CD14-positive monocyte (primary cell): ENCODE measurements around the gene PPM1M. TPM values are rescaled to one million over a fixed set of nuclear protein-coding genes. Genes with fewer than 3 reads are reported as not detected.

Source experiments
- DNase-seq, 3 donors: peaks; one replicate each; pipeline ENCODE4 v3.0.0-alpha.2; 2011 to 2022
- H2AFZ ChIP-seq: 2 replicates; pipeline ENCODE4 v1.6.0; 2012; ENCODE audit warnings: mild to moderate bottlenecking, low read depth, low read length, inconsistent platforms; ENCODE audit not compliant: insufficient read depth, poor library complexity, severe bottlenecking
- H3K27ac ChIP-seq, 2 donors: 1 replicate in 1 of 2; 2 replicates in 1 of 2; pipeline ENCODE4 v1.5.1; 2012 to 2013; ENCODE audit warnings: low read length in 2 of 2, control low read depth in 1 of 2, inconsistent platforms in 1 of 2, low read depth in 1 of 2, mild to moderate bottlenecking in 1 of 2
- H3K27me3 ChIP-seq, 2 donors: one replicate each; pipeline versions ENCODE4 v1.6.0 to v1.6.1; 2011 to 2013; ENCODE audit warnings: low read length in 2 of 2; ENCODE audit not compliant: control insufficient read depth in 2 of 2, insufficient read depth in 2 of 2
- H3K36me3 ChIP-seq, 2 donors: replicated peaks in 1 of 2; 1 replicate in 1 of 2; 2 replicates in 1 of 2; pipeline versions ENCODE4 v1.5.1 to v1.6.1; 2012 to 2013; ENCODE audit warnings: low read length in 2 of 2, control low read depth in 1 of 2, inconsistent platforms in 1 of 2, mild to moderate bottlenecking in 1 of 2; ENCODE audit not compliant: insufficient read depth in 2 of 2, control insufficient read depth in 1 of 2
- H3K4me1 ChIP-seq, 2 donors: 1 replicate in 1 of 2; 2 replicates in 1 of 2; pipeline versions ENCODE4 v1.5.1 to v1.6.1; 2012 to 2013; ENCODE audit warnings: low read length in 2 of 2, control low read depth in 1 of 2, inconsistent platforms in 1 of 2, mild to moderate bottlenecking in 1 of 2, moderate library complexity in 1 of 2; ENCODE audit not compliant: insufficient read depth in 2 of 2, control insufficient read depth in 1 of 2
- H3K4me2 ChIP-seq: replicated peaks from 2 replicates; pipeline ENCODE3; 2012; ENCODE audit warnings: low read length, moderate library complexity, mild to moderate bottlenecking; ENCODE audit not compliant: poor library complexity, severe bottlenecking; ENCODE audit errors: extremely low read depth
- H3K4me3 ChIP-seq, 3 experiments: fragments of 200-600 bp in 1 of 3; sonication (generic) in 1 of 3; replicated peaks in 1 of 3; 1 replicate in 2 of 3; 2 replicates in 1 of 3; pipeline ENCODE4 v1.5.1; 2011 to 2013; ENCODE audit warnings: low read length in 3 of 3, mild to moderate bottlenecking in 3 of 3, control low read depth in 2 of 3, low read depth in 2 of 3, inconsistent platforms in 1 of 3, moderate library complexity in 1 of 3
- H3K79me2 ChIP-seq: 2 replicates; pipeline ENCODE4 v1.6.0; 2012; ENCODE audit warnings: mild to moderate bottlenecking, control low read depth, inconsistent platforms, low read length, moderate library complexity; ENCODE audit not compliant: insufficient read depth
- H3K9ac ChIP-seq: 2 replicates; pipeline ENCODE4 v1.6.0; 2017; ENCODE audit warnings: low read length, mild to moderate bottlenecking; ENCODE audit not compliant: insufficient read depth, poor library complexity, severe bottlenecking
- H3K9me3 ChIP-seq, 2 donors: replicated peaks in 1 of 2; 1 replicate in 1 of 2; 2 replicates in 1 of 2; pipeline versions ENCODE4 v1.5.1 to v1.6.1; 2012 to 2013; ENCODE audit warnings: low read length in 2 of 2, control low read depth in 1 of 2; ENCODE audit not compliant: control insufficient read depth in 1 of 2, insufficient read depth in 1 of 2
- H4K20me1 ChIP-seq: 2 replicates; pipeline ENCODE4 v1.6.0; 2012; ENCODE audit warnings: mild to moderate bottlenecking, low read length, control low read depth, moderate library complexity; ENCODE audit not compliant: insufficient read depth
- H3K27ac Mint-ChIP-seq, 7 donors: one replicate each; pipeline ENCODE4 v1.8.0; 2020; ENCODE audit warnings: mild to moderate bottlenecking in 7 of 7, mixed read lengths in 7 of 7, moderate library complexity in 6 of 7, inconsistent platforms in 2 of 7
- H3K27me3 Mint-ChIP-seq, 3 donors: one replicate each; pipeline ENCODE4 v1.8.0; 2021 to 2022; ENCODE audit warnings: low read depth in 3 of 3, mild to moderate bottlenecking in 3 of 3, mixed read lengths in 3 of 3, moderate library complexity in 3 of 3, inconsistent platforms in 1 of 3
- H3K36me3 Mint-ChIP-seq, 2 donors: one replicate each; pipeline ENCODE4 v1.8.0; 2020; ENCODE audit warnings: mixed read lengths in 2 of 2, inconsistent platforms in 1 of 2, mild to moderate bottlenecking in 1 of 2
- H3K4me1 Mint-ChIP-seq: one replicate; pipeline ENCODE4 v1.8.0; 2020; ENCODE audit warnings: mild to moderate bottlenecking, mixed read lengths
- H3K4me3 Mint-ChIP-seq, 2 donors: one replicate each; pipeline ENCODE4 v1.8.0; 2020; ENCODE audit warnings: mild to moderate bottlenecking in 2 of 2, mixed read lengths in 2 of 2, moderate library complexity in 1 of 2
- H3K9me3 Mint-ChIP-seq, 7 donors: one replicate each; pipeline ENCODE4 v1.8.0; 2020 to 2022; ENCODE audit warnings: mixed read lengths in 7 of 7, mild to moderate bottlenecking in 6 of 7, moderate library complexity in 6 of 7, inconsistent platforms in 2 of 7
- WGBS: methylation state at CpG from one replicate; pipeline ENCODE4 v1.1.5; 2013; ENCODE audit warnings: missing lambda C conversion rate; ENCODE audit not compliant: insufficient coverage; 5-methylcytosine and 5-hydroxymethylcytosine counted together
- intact Hi-C, 2 donors: fragments of 100-400 bp; cut with micrococcal nuclease; formaldehyde crosslinking; loops; one replicate each; pipeline versions ENCODE4 v1.15.0 to v1.15.1; 2023
- polyA plus RNA-seq, 3 donors: library from polyadenylated mRNA; depleted of rRNA in 1 of 3; unstranded in 2 of 3; stranded (reverse) in 1 of 3; fragments of 300-500 nt in 2 of 3; fragments of >200 nt in 1 of 3; fragmentation: Illumina TruSeq in 2 of 3; gene quantifications; 1 replicate in 2 of 3; 2 replicates in 1 of 3; pipeline ENCODE4 v1.2.3, GENCODE V29; 2012 to 2021
- TF ChIP-seq, protein P1 (sequence below): fragments of 200-600 bp; IDR thresholded peaks from one replicate; pipeline ENCODE4 v1.8.0; 2022; ENCODE audit warnings: antibody characterized with exemption, mild to moderate bottlenecking

The PPM1M gene
- polyA plus RNA-seq, 3 donors = 92.8 to 144 (median 120) TPM

DNA sequence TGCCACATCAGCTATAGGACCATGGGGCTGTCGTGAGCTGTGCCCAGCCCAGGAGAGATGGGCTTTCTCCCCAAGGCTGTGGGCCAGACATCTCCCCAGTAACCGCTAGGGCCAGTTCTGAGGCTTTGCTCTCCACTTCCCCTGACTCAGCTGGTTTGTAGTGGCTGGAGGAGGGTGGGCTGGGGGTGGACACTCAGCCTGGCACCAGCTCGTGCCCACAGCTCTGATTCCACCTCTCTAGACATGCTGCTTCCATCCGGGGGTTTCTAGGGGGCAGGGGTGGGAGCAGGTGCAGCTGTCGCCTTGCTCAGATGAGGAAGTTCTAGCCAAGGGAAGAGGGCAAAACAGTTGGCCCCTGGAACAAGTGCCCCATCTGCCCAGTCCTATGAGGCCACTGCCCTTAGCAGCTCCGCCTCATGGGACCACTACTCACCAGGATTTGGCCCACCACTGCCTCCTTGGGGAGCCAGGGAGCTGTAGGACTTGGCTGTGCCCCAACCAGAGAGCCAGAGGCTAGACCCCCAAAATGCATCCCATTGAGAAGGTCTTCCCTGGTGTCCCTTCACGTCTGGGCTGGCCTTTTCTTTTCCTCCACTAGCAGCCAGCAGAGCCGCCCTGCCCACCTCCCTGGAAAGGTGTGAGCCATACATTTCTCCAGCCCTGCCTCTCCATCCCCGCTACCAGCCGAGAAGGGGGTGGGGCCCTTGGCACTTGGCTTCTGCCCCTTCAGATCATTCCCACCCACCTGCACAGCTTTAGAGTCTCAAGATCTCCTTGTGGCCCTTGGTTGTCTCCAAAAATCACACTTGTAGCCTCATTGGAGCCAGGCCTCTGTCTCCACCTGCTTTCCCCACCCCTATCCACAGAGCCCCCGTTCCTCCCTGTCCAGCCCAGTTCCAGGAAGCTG, 51.9 kb downstream of the PPM1M start:
- H4K20me1 ChIP-seq = peaks cover 55% of the 10 kb centered on the region
- Mint-ChIP-seq H3K27ac (peak overlapping the region in 3 of 7 donors; percentile 22 to 45 (median 24)), H3K4me1 (peaks cover 24% of the 10 kb centered on the region), H3K36me3 (peaks cover 41 to 50% of the 10 kb centered on the region in 2 donors), H3K4me3 (peak overlapping the region in 1 of 2 donors; percentile 28), H3K9me3 (no peaks in the 10 kb centered on the region), H3K27me3 (peaks cover 12 to 23% (median 14%) of the 10 kb centered on the region in 3 donors)
- no peaks in the 10 kb centered on the region for H3K9me3 ChIP-seq
- no peaks in the 10 kb centered on the region for H3K79me2 ChIP-seq
- H3K27ac ChIP-seq = no peak overlapping the region
- no peak overlapping the region for H3K9ac ChIP-seq
- TF ChIP-seq, protein P1, sequence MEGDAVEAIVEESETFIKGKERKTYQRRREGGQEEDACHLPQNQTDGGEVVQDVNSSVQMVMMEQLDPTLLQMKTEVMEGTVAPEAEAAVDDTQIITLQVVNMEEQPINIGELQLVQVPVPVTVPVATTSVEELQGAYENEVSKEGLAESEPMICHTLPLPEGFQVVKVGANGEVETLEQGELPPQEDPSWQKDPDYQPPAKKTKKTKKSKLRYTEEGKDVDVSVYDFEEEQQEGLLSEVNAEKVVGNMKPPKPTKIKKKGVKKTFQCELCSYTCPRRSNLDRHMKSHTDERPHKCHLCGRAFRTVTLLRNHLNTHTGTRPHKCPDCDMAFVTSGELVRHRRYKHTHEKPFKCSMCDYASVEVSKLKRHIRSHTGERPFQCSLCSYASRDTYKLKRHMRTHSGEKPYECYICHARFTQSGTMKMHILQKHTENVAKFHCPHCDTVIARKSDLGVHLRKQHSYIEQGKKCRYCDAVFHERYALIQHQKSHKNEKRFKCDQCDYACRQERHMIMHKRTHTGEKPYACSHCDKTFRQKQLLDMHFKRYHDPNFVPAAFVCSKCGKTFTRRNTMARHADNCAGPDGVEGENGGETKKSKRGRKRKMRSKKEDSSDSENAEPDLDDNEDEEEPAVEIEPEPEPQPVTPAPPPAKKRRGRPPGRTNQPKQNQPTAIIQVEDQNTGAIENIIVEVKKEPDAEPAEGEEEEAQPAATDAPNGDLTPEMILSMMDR = no peak
- no peak overlapping the region for H2AFZ ChIP-seq
- H3K27me3 ChIP-seq = peaks cover 0 to 10% of the 10 kb centered on the region in 2 donors
- no peak overlapping the region for H3K4me3 ChIP-seq
- intact Hi-C loops = no loop called here
- no peak for DNase-seq
- peaks cover 16 to 49% of the 10 kb centered on the region in 2 donors for H3K36me3 ChIP-seq
- peaks cover 12 to 15% of the 10 kb centered on the region in 2 donors for H3K4me1 ChIP-seq
- H3K4me2 ChIP-seq = no peak overlapping the region
- WGBS = 44% methylated on average over 7 of the region's 11 CpGs

DNA sequence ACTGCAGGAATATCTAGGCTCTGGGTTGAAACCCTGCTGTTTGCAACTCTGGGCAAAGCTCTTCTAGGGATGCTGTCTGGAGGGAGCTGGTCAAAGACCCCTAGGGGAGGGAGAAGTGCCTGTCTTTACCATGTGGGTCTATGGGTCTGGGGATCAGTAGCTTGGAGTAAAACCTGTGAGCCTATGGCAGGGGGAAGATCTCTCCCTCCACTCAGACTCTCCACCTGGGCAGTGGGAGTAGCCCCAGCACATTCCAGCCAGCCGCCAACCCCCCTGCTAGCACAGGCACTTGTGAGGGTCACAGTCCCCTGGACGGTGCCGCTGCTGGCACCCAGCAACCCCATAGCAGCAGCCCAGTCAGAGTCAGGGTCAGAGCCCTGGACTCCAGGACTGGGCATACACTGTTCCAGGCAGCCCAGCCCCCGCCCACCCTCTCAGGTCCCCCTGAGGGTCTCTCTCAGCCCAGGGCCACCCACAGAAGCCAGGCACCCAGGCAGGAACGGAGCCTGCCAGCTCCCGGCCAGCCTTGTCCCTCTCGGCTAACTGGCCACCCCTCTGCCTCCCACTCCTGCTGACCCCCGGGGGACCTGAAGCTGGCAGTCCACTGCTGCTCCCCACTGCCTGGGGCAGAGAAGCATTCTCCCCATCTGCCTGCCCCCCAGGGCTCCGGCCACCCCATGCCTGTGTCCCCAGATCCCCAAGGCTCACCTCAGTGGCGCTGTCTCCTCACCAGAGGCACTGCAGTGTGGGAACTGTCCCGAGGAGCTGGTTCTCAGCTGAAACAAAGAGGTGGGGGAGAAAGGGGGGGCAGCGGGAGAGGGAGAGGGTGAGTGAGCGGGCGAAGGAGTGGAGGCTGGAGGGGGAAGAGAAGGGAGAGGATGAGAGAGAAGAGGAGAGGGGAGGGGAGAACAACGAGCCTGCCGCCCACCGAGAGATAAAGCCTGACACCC, 52.9 kb downstream of the PPM1M start:
- Histone ChIP-seq H3K4me1 (peaks cover 12 to 15% of the 10 kb centered on the region in 2 donors), H3K36me3 (peaks cover 7 to 40% of the 10 kb centered on the region in 2 donors), H3K27me3 (peaks cover 0 to 10% of the 10 kb centered on the region in 2 donors), H3K79me2 (no peaks in the 10 kb centered on the region), H3K27ac (no peak overlapping the region), H4K20me1 (peaks cover 53% of the 10 kb centered on the region), H3K4me2 (no peak overlapping the region), H3K4me3 (no peak overlapping the region), H2AFZ (no peak overlapping the region), H3K9me3 (no peaks in the 10 kb centered on the region), H3K9ac (no peak overlapping the region)
- Mint-ChIP-seq H3K27me3 (peaks cover 12 to 23% (median 14%) of the 10 kb centered on the region in 3 donors), H3K4me1 (peaks cover 24% of the 10 kb centered on the region), H3K36me3 (peaks cover 32 to 46% of the 10 kb centered on the region in 2 donors), H3K9me3 (no peaks in the 10 kb centered on the region), H3K4me3 (no peak overlapping the region), H3K27ac (peak overlapping the region in 1 of 7 donors; percentile 24)
- intact Hi-C loops = no loop called here
- 47% methylated on average over 15 of the region's 17 CpGs for WGBS
- no peak for DNase-seq
- TF ChIP-seq, protein P1 = no peak
